HepG2 (cell line): ENCODE data around the gene SSH3. TPM values are rescaled to one million over a fixed set of nuclear protein-coding genes. Genes with fewer than 3 reads are reported as not detected.
A peak's percentile ranks its signal among the peaks of the same experiment; 100 is the strongest.

ENCODE experiments used
- CENPX ChIP-seq: sonication (generic); formaldehyde crosslinking; IDR thresholded peaks from 2 replicates; pipeline ENCODE4 v1.9.0; 2021; ENCODE audit warnings: mild to moderate bottlenecking, missing genetic modification reagents, moderate library complexity
- CHD2 ChIP-seq: IDR thresholded peaks from 2 replicates; pipeline ENCODE4 v1.6.1; 2011; ENCODE audit warnings: low read depth, low read length, improper control_type of control experiment
- GABPB1 ChIP-seq: IDR thresholded peaks from 2 replicates; pipeline ENCODE4 v1.6.1; 2016; ENCODE audit warnings: mild to moderate bottlenecking, missing genetic modification reagents, moderate library complexity, missing compliant biosample characterization
- HES4 ChIP-seq: sonication (generic); formaldehyde crosslinking; IDR thresholded peaks from 2 replicates; pipeline ENCODE4 v1.9.0; 2021; ENCODE audit warnings: mild to moderate bottlenecking, missing genetic modification reagents, borderline replicate concordance
- HIVEP1 ChIP-seq: sonication (generic); formaldehyde crosslinking; IDR thresholded peaks from 2 replicates; pipeline ENCODE4 v1.4.0; 2020; ENCODE audit warnings: mild to moderate bottlenecking, missing genetic modification reagents
- HMGXB4 ChIP-seq, 2 experiments: sonication (generic) in 1 of 2; formaldehyde crosslinking in 1 of 2; IDR thresholded peaks; 2 replicates each; pipeline versions ENCODE4 v1.4.0 to v1.6.1; 2018 to 2020; ENCODE audit warnings: missing genetic modification reagents in 2 of 2, borderline replicate concordance in 1 of 2, low read depth in 1 of 2, mild to moderate bottlenecking in 1 of 2, missing biosample characterization in 1 of 2
- ISL2 ChIP-seq: sonication (generic); formaldehyde crosslinking; IDR thresholded peaks from 2 replicates; pipeline ENCODE4 v1.5.0; 2020; ENCODE audit warnings: missing genetic modification reagents
- MXD1 ChIP-seq: sonication (generic); formaldehyde crosslinking; IDR thresholded peaks from 2 replicates; pipeline ENCODE4 v1.4.0; 2020; ENCODE audit warnings: mild to moderate bottlenecking, missing genetic modification reagents
- NR2F1 ChIP-seq, 2 experiments: fragments of 450-650 bp in 1 of 2; formaldehyde crosslinking in 1 of 2; IDR thresholded peaks; 2 replicates each; pipeline versions ENCODE4 v1.5.0 to v1.6.1; 2016 to 2020; ENCODE audit warnings: mild to moderate bottlenecking in 1 of 2, missing compliant biosample characterization in 1 of 2, missing genetic modification reagents in 1 of 2, moderate library complexity in 1 of 2
- TBP ChIP-seq: sonication (generic); formaldehyde crosslinking; IDR thresholded peaks from 2 replicates; pipeline ENCODE4 v1.5.0; 2020; ENCODE audit warnings: missing genetic modification reagents
- YY1 ChIP-seq: IDR thresholded peaks from 2 replicates; pipeline ENCODE4 v1.6.1; 2011; ENCODE audit warnings: low read length, low read depth, moderate library complexity, mild to moderate bottlenecking; ENCODE audit not compliant: insufficient read depth, insufficient replicate concordance
- ZNF232 ChIP-seq: sonication (generic); formaldehyde crosslinking; IDR thresholded peaks from 2 replicates; pipeline ENCODE4 v1.4.0; 2020; ENCODE audit warnings: missing genetic modification reagents, borderline replicate concordance
- ZNF513 ChIP-seq: sonication (generic); formaldehyde crosslinking; conservative IDR thresholded peaks from 2 replicates; pipeline ENCODE4 v1.5.0; 2020; ENCODE audit warnings: missing genetic modification reagents
- ZNF761 ChIP-seq: sonication (generic); formaldehyde crosslinking; conservative IDR thresholded peaks from 2 replicates; pipeline ENCODE4 v1.4.0; 2020; ENCODE audit warnings: mild to moderate bottlenecking, missing genetic modification reagents
- polyA plus RNA-seq, 8 experiments: library from polyadenylated mRNA; depleted of rRNA in 3 of 8; stranded (reverse) in 7 of 8; unstranded in 1 of 8; fragments of >200 nt; fragmentation: Illumina TruSeq in 4 of 8; extraction: Trizol in 4 of 8; gene quantifications; 2 replicates each; pipeline versions ENCODE4 v1.2.1 to v1.2.3, GENCODE V29; 2011 to 2016; ENCODE audit warnings: low read depth in 4 of 8, missing spikeins in 1 of 8, mixed read lengths in 1 of 8; ENCODE audit not compliant: insufficient read depth in 1 of 8
- total RNA-seq, 5 experiments: library from RNA; depleted of rRNA; stranded (reverse); fragments of >200 nt; fragmentation: Illumina TruSeq; extraction: Trizol; gene quantifications; 2 replicates each; pipeline ENCODE4 v1.2.3, GENCODE V29; 2016; ENCODE audit warnings: low read depth in 1 of 5
- TF ChIP-seq, protein P1 (sequence below): IDR thresholded peaks from 2 replicates; pipeline ENCODE4 v1.6.1; 2012; ENCODE audit warnings: low read length, improper control_type of control experiment
- TF ChIP-seq, protein P2 (sequence below): sonication (generic); formaldehyde crosslinking; conservative IDR thresholded peaks from 2 replicates; pipeline ENCODE4 v1.8.0; 2022; ENCODE audit warnings: mild to moderate bottlenecking, moderate library complexity, missing genetic modification reagents
- TF ChIP-seq, protein P3 (sequence below): sonication (generic); formaldehyde crosslinking; conservative IDR thresholded peaks from 2 replicates; pipeline ENCODE4 v1.4.0; 2020; ENCODE audit warnings: missing genetic modification reagents

The SSH3 gene
- total and polyA plus RNA-seq, 2 of the 13 experiments (the other 11 are each of a cell fraction or from before 2014, with no cell fraction given): 12.4 to 18.8 TPM

GRCh38 chr11:67265633-67266448 lies 37.5 kb upstream of the SSH3 start (continued):
- TF ChIP-seq ISL2 (CRISPR knock-in tag) (no peak), MXD1 (0 out of 2 replicates have a peak, but pooled peaks have one; percentile 14), HIVEP1 (no peak), HES4 (CRISPR knock-in tag) (no peak), ZNF761 (no peak), ZNF513 (no peak), TBP (CRISPR knock-in tag) (no peak), HMGXB4 (CRISPR knock-in tag; IDR thresholded peaks at IDR 0.05; ENCODE audit: borderline replicate concordance in 1 of 2, low read depth in 1 of 2) (peak; percentile 66 to 80; a peak in 2 of 4 replicates), NR2F1 (CRISPR knock-in tag; IDR thresholded peaks at IDR 0.05) (peak; percentile 38 to 74; a peak in 2 of 4 replicates), GABPB1 (CRISPR knock-in tag) (peak; percentile 49; the same call in 1 of the 2 replicates), CENPX (CRISPR knock-in tag) (no peak), ZNF232 (CRISPR knock-in tag) (no peak), CHD2 (no peak), YY1 (no peak)
- TF ChIP-seq, protein P1, sequence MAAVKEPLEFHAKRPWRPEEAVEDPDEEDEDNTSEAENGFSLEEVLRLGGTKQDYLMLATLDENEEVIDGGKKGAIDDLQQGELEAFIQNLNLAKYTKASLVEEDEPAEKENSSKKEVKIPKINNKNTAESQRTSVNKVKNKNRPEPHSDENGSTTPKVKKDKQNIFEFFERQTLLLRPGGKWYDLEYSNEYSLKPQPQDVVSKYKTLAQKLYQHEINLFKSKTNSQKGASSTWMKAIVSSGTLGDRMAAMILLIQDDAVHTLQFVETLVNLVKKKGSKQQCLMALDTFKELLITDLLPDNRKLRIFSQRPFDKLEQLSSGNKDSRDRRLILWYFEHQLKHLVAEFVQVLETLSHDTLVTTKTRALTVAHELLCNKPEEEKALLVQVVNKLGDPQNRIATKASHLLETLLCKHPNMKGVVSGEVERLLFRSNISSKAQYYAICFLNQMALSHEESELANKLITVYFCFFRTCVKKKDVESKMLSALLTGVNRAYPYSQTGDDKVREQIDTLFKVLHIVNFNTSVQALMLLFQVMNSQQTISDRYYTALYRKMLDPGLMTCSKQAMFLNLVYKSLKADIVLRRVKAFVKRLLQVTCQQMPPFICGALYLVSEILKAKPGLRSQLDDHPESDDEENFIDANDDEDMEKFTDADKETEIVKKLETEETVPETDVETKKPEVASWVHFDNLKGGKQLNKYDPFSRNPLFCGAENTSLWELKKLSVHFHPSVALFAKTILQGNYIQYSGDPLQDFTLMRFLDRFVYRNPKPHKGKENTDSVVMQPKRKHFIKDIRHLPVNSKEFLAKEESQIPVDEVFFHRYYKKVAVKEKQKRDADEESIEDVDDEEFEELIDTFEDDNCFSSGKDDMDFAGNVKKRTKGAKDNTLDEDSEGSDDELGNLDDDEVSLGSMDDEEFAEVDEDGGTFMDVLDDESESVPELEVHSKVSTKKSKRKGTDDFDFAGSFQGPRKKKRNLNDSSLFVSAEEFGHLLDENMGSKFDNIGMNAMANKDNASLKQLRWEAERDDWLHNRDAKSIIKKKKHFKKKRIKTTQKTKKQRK: no peak
- TF ChIP-seq, protein P2, sequence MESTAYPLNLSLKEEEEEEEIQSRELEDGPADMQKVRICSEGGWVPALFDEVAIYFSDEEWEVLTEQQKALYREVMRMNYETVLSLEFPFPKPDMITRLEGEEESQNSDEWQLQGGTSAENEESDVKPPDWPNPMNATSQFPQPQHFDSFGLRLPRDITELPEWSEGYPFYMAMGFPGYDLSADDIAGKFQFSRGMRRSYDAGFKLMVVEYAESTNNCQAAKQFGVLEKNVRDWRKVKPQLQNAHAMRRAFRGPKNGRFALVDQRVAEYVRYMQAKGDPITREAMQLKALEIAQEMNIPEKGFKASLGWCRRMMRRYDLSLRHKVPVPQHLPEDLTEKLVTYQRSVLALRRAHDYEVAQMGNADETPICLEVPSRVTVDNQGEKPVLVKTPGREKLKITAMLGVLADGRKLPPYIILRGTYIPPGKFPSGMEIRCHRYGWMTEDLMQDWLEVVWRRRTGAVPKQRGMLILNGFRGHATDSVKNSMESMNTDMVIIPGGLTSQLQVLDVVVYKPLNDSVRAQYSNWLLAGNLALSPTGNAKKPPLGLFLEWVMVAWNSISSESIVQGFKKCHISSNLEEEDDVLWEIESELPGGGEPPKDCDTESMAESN: 0 out of 2 replicates have a peak, but pooled peaks have one; percentile 53
- TF ChIP-seq, protein P3, sequence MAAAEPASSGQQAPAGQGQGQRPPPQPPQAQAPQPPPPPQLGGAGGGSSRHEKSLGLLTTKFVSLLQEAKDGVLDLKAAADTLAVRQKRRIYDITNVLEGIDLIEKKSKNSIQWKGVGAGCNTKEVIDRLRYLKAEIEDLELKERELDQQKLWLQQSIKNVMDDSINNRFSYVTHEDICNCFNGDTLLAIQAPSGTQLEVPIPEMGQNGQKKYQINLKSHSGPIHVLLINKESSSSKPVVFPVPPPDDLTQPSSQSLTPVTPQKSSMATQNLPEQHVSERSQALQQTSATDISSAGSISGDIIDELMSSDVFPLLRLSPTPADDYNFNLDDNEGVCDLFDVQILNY (CRISPR knock-in tag): no peak
